K562 (cell line): Measurements from ENCODE around the gene TXK. TPM values are rescaled to one million over a fixed set of nuclear protein-coding genes. Genes with fewer than 3 reads are reported as not detected.

Experiments used
- ATAC-seq: fragments of 200-7000 bp; cut with Tn5 transposase; 3 replicates; pipeline ENCODE4 v1.9.1; 2020; ENCODE audit warnings: moderate library complexity
- BruUV-seq: library from RNA; stranded (reverse); fragments of 400-500 nt; replicated peaks from 2 replicates; lab custom pipeline; 2021; lab: Mats Ljungman, UMichigan
- CTCF ChIA-PET: fragments of 300-600 bp; formaldehyde crosslinking; extraction: SDS; loops from one replicate; lab custom pipeline; 2021; ENCODE audit warnings: low intra/inter-chr PET ratio; lab: Yijun Ruan, JAX
- POLR2A ChIA-PET: fragments of 300-600, 350-650 bp; sonication (Branson Sonifier 250); formaldehyde crosslinking; extraction: SDS; loops from one replicate; lab custom pipeline; 2021; ENCODE audit warnings: antibody characterized with exemption, inconsistent platforms; lab: Yijun Ruan, JAX
- DNase-seq, 4 experiments: peaks; one replicate each; pipeline versions ENCODE4 v3.0.0 to v3.0.0-alpha.2; 2011 to 2018; ENCODE audit warnings: low spot score in 3 of 4, mixed read lengths in 3 of 4; ENCODE audit errors: extremely low read depth in 1 of 4
- FAIRE-seq: peaks from 2 replicates; lab custom pipeline; 2011; peaks lifted over from hg19 to GRCh38; lab: Jason Lieb, UNC
- H2AFZ ChIP-seq: 2 replicates; pipeline ENCODE4 v1.6.0; 2011; ENCODE audit warnings: low read depth, low read length, control low read depth, inconsistent platforms
- H3K27ac ChIP-seq: fragments of 200-600 bp; 3 replicates; pipeline ENCODE4 v1.8.0; 2011; ENCODE audit warnings: low read depth, mild to moderate bottlenecking, control low read depth, inconsistent platforms, low read length, moderate library complexity, mixed read lengths; ENCODE audit errors: extremely low read depth
- H3K27me3 ChIP-seq, 2 experiments: fragments of 300-600 bp in 1 of 2; 2 replicates in 1 of 2; 3 replicates in 1 of 2; pipeline versions ENCODE4 v1.6.0 to v1.8.0; 2011; ENCODE audit warnings: inconsistent platforms in 2 of 2, low read length in 2 of 2, mild to moderate bottlenecking in 1 of 2, mixed read lengths in 1 of 2, moderate library complexity in 1 of 2; ENCODE audit not compliant: control insufficient read depth in 2 of 2, insufficient read depth in 2 of 2
- H3K36me3 ChIP-seq: fragments of 300-600 bp; 3 replicates; pipeline ENCODE4 v1.8.0; 2011; ENCODE audit warnings: mild to moderate bottlenecking, low read length, inconsistent platforms; ENCODE audit not compliant: control insufficient read depth, insufficient read depth
- H3K4me1 ChIP-seq, 2 experiments: fragments of 200-600 bp in 1 of 2; replicated peaks in 1 of 2; 2 replicates in 1 of 2; 3 replicates in 1 of 2; pipeline versions ENCODE4 v1.5.1 to v1.8.0; 2011; ENCODE audit warnings: inconsistent platforms in 2 of 2, low read length in 2 of 2, mild to moderate bottlenecking in 1 of 2, mixed read lengths in 1 of 2, moderate library complexity in 1 of 2; ENCODE audit not compliant: control insufficient read depth in 2 of 2, insufficient read depth in 2 of 2
- H3K4me2 ChIP-seq: 2 replicates; pipeline ENCODE4 v1.6.1; 2011; ENCODE audit warnings: low read length, control low read depth, inconsistent platforms, mixed read lengths; ENCODE audit not compliant: insufficient read depth
- H3K4me3 ChIP-seq: fragments of 200-600 bp; sonication (generic), shearing (Covaris generic); 2 replicates; pipeline ENCODE4 v1.5.1; 2016; ENCODE audit warnings: control low read depth, inconsistent platforms
- H3K79me2 ChIP-seq: fragments of 200-600 bp; 3 replicates; pipeline ENCODE4 v1.8.0; 2011; ENCODE audit warnings: low read length, inconsistent platforms; ENCODE audit not compliant: control insufficient read depth, insufficient read depth
- H3K9ac ChIP-seq, 2 experiments: 2 replicates each; pipeline versions ENCODE4 v1.6.0 to v1.6.1; 2011; ENCODE audit warnings: low read depth in 2 of 2, low read length in 2 of 2, control low read depth in 1 of 2, inconsistent platforms in 1 of 2, mild to moderate bottlenecking in 1 of 2, mixed read lengths in 1 of 2; ENCODE audit not compliant: insufficient read depth in 1 of 2
- H3K9me1 ChIP-seq: one replicate; pipeline ENCODE4 v1.6.0; 2011; ENCODE audit warnings: inconsistent platforms, mild to moderate bottlenecking, low read length, moderate library complexity; ENCODE audit not compliant: control insufficient read depth, insufficient read depth
- H3K9me3 ChIP-seq: replicated peaks from 2 replicates; pipeline ENCODE4 v1.5.1; 2011; ENCODE audit warnings: low read depth, low read length, inconsistent platforms; ENCODE audit not compliant: control insufficient read depth, insufficient read depth
- H4K20me1 ChIP-seq: replicated peaks from 2 replicates; pipeline ENCODE4 v1.6.1; 2011; ENCODE audit warnings: low read length, inconsistent platforms, mixed read lengths; ENCODE audit not compliant: control insufficient read depth, insufficient read depth
- HMBOX1 ChIP-seq: sonication (generic); IDR thresholded peaks from 2 replicates; pipeline ENCODE4 v1.6.1; 2016
- NFIC ChIP-seq: fragments of 450-650 bp; IDR thresholded peaks from 2 replicates; pipeline ENCODE4 v1.6.1; 2017; ENCODE audit warnings: mild to moderate bottlenecking, inconsistent platforms
- NFIX ChIP-seq: fragments of 250-450 bp; sonication (Bioruptor Pico); IDR thresholded peaks from 2 replicates; pipeline ENCODE4 v1.4.0; 2020; ENCODE audit warnings: low read depth, mild to moderate bottlenecking, moderate library complexity
- POLR2B ChIP-seq: fragments of 450-650 bp; IDR thresholded peaks from 2 replicates; pipeline ENCODE4 v1.6.1; 2018; ENCODE audit warnings: low read depth; ENCODE audit not compliant: partially characterized antibody
- ZBTB9 ChIP-seq: fragments of 450-650 bp; formaldehyde crosslinking; IDR thresholded peaks from 2 replicates; pipeline ENCODE4 v1.4.0; 2020; ENCODE audit warnings: mild to moderate bottlenecking, moderate library complexity
- ZNF212 ChIP-seq: fragments of 450-650 bp; formaldehyde crosslinking; IDR thresholded peaks from 2 replicates; pipeline ENCODE4 v1.4.0; 2020; ENCODE audit warnings: mild to moderate bottlenecking
- WGBS: fragments of 100-300 bp; shearing (Covaris generic); methylation state at CpG from one replicate; pipeline ENCODE4 v1.1.6; 2016; ENCODE audit warnings: low coverage, mixed read lengths; ENCODE audit not compliant: insufficient coverage; ENCODE audit errors: missing lambda C conversion rate; 5-methylcytosine and 5-hydroxymethylcytosine counted together
- in situ Hi-C: fragments of 300-500 bp; cut with MboI; formaldehyde crosslinking; loops from 4 replicates; pipeline ENCODE4 v1.15.0; 2018; ENCODE audit warnings: inconsistent platforms, mixed read lengths
- intact Hi-C: fragments of 100-400 bp; cut with micrococcal nuclease; formaldehyde crosslinking; loops from 2 replicates; pipeline ENCODE4 v1.14.2; 2022
- polyA plus RNA-seq, 8 experiments: library from polyadenylated mRNA; depleted of rRNA in 4 of 8; stranded (reverse) in 5 of 8; unstranded in 3 of 8; fragments of >200 nt; fragmentation: Nextera tagmentation in 2 of 8; fragmentation: Illumina TruSeq in 1 of 8; extraction: Ambion mirVana in 2 of 8; extraction: Trizol in 1 of 8; gene quantifications; 2 replicates each; pipeline versions ENCODE4 v1.2.1 to v1.2.3, GENCODE V29; 2011 to 2014; ENCODE audit warnings: inconsistent platforms in 1 of 8, missing spikeins in 1 of 8
- total RNA-seq, 7 experiments: library from RNA; depleted of rRNA in 6 of 7; stranded (reverse); fragments of >200 nt in 6 of 7; fragmentation: Illumina TruSeq in 2 of 7; extraction: Trizol in 2 of 7; gene quantifications; 2 replicates each; pipeline versions ENCODE4 v1.2.1 to v1.2.3, GENCODE V29; 2011 to 2021; ENCODE audit warnings: low replicate concordance in 1 of 7

Gene TXK
- total and polyA plus RNA-seq, 9 of the 15 experiments (the other 6 are each of a cell fraction or from before 2014, with no cell fraction given), result 0.24 to 1.1 (median 0.45) TPM; not detected in 1

- no peaks in the 10 kb centered on the region for H3K36me3 ChIP-seq
- in situ Hi-C loops, result loop anchor here (5.0 kb wide), 1 partner anchor 417 kb away; no protein-coding TSS in a partner anchor
- H3K9me1 ChIP-seq, result no peaks in the 10 kb centered on the region
- no peak for DNase-seq
- H3K4me2 ChIP-seq, result no peak overlapping the region
- POLR2A ChIA-PET, result no interaction called here
- WGBS, result 50% methylated on average over 2 of the region's 2 CpGs
- intact Hi-C loops, result loop anchor here (5.0 to 10.0 kb wide), 4 partner anchors 167 to 837 kb away; partner anchors contain the start of gene SLC10A4
- no peak for ATAC-seq
- no peaks in the 10 kb centered on the region for H4K20me1 ChIP-seq
- CTCF ChIA-PET, result no interaction called here
- H3K79me2 ChIP-seq, result no peaks in the 10 kb centered on the region
- no peak for FAIRE-seq
- no TSS peak for BruUV-seq
- TF ChIP-seq POLR2B (no peak), ZNF212 (CRISPR knock-in tag) (no peak), ZBTB9 (CRISPR knock-in tag) (no peak)
- no peak overlapping the region for H3K4me3 ChIP-seq
- H3K4me1 ChIP-seq, result peaks cover 6 to 27% of the 10 kb centered on the region in 2 experiments; a peak in 3 of 5 replicates
- H3K9ac ChIP-seq, result no peak overlapping the region
- no peaks in the 10 kb centered on the region for H3K27me3 ChIP-seq
- no peak overlapping the region for H2AFZ ChIP-seq
- no peaks in the 10 kb centered on the region for H3K9me3 ChIP-seq
- H3K27ac ChIP-seq, result no peak overlapping the region
Observed at GRCh38 chr4:48124870-48125269, 9.2 kb downstream of the TXK start.

- Histone ChIP-seq H3K36me3 (no peaks in the 10 kb centered on the region), H3K9ac (no peak overlapping the region), H3K9me3 (no peaks in the 10 kb centered on the region), H3K4me2 (no peak overlapping the region), H2AFZ (no peak overlapping the region), H3K27ac (no peak overlapping the region), H3K9me1 (no peaks in the 10 kb centered on the region), H3K79me2 (no peaks in the 10 kb centered on the region), H4K20me1 (no peaks in the 10 kb centered on the region), H3K4me1 (peaks cover 0 to 13% of the 10 kb centered on the region in 2 experiments; a peak in 2 of 5 replicates), H3K27me3 (no peaks in the 10 kb centered on the region), H3K4me3 (no peak overlapping the region)
- in situ Hi-C loops (no loop called here), intact Hi-C loops (loop anchor here (10.0 kb wide), 2 partner anchors 322 to 362 kb away; partner anchors contain the start of gene SLC10A4)
- peak; percentile 59 for FAIRE-seq
- CTCF ChIA-PET, result no interaction called here
- peak in 2 of 4 experiments; percentile 18 to 55 for DNase-seq
- no TSS peak for BruUV-seq
- POLR2A ChIA-PET, result interaction anchor here (0.6 kb wide), 1 partner anchor 81 kb away, joined by 3 read pairs; no protein-coding TSS in a partner anchor
- no peak for ATAC-seq
- 5% methylated on average over 1 of the region's 1 CpG for WGBS
- TF ChIP-seq HMBOX1 (no peak), NFIX (0 out of 2 replicates have a peak, but pooled peaks have one; percentile 24), NFIC (peak; percentile 87)
Observed at GRCh38 chr4:48122756-48123155, 11.3 kb downstream of the TXK start.
